WTC11 (cell line): ENCODE data around the gene SRRM2. TPM values are rescaled to one million over a fixed set of nuclear protein-coding genes. Genes with fewer than 3 reads are reported as not detected.

Experiments
- ATAC-seq: fragments of 200-7000 bp; cut with Tn5 transposase; 2 replicates; pipeline ENCODE4 v1.10.0; 2021; ENCODE audit warnings: mild to moderate bottlenecking, moderate library complexity
- CTCF ChIA-PET: fragments of 300-600 bp; sonication (Branson Sonifier 250); formaldehyde crosslinking; loops from one replicate; lab custom pipeline; 2021; ENCODE audit warnings: antibody characterized with exemption; lab: Charles Lee
- POLR2A ChIA-PET: fragments of 350-600 bp; sonication (Branson Sonifier 250); formaldehyde crosslinking; loops from one replicate; lab custom pipeline; 2021; ENCODE audit warnings: antibody characterized with exemption; lab: Charles Lee
- DNase-seq: peaks from one replicate; pipeline ENCODE4 v3.0.0; 2021; ENCODE audit warnings: low spot score
- H3K27ac Mint-ChIP-seq: 2 replicates; pipeline ENCODE4 v1.8.0; 2021; ENCODE audit warnings: mixed read lengths
- H3K27me3 Mint-ChIP-seq: 2 replicates; pipeline ENCODE4 v1.8.0; 2021; ENCODE audit warnings: low read depth, mild to moderate bottlenecking, moderate library complexity, mixed read lengths
- H3K36me3 Mint-ChIP-seq: 2 replicates; pipeline ENCODE4 v1.8.0; 2021; ENCODE audit warnings: mixed read lengths
- H3K4me1 Mint-ChIP-seq: 2 replicates; pipeline ENCODE4 v1.8.0; 2022; ENCODE audit warnings: mixed read lengths
- H3K4me3 Mint-ChIP-seq: 2 replicates; pipeline ENCODE4 v1.8.0; 2021; ENCODE audit warnings: mild to moderate bottlenecking, moderate library complexity, mixed read lengths
- H3K9me3 Mint-ChIP-seq: 2 replicates; pipeline ENCODE4 v1.8.0; 2021; ENCODE audit warnings: mixed read lengths
- ARID4B ChIP-seq: sonication (generic); formaldehyde crosslinking; IDR thresholded peaks from 2 replicates; pipeline ENCODE4 v1.8.0; 2023; ENCODE audit warnings: missing genetic modification reagents, mild to moderate bottlenecking, borderline replicate concordance
- ATF1 ChIP-seq: sonication (generic); formaldehyde crosslinking; IDR thresholded peaks from 2 replicates; pipeline ENCODE4 v1.8.1; 2023; ENCODE audit warnings: mild to moderate bottlenecking, moderate library complexity, missing genetic modification reagents
- CBFB ChIP-seq: sonication (generic); formaldehyde crosslinking; IDR thresholded peaks from 2 replicates; pipeline ENCODE4 v1.8.1; 2022; ENCODE audit warnings: mild to moderate bottlenecking, low read depth, missing genetic modification reagents
- GABPB1 ChIP-seq: sonication (generic); formaldehyde crosslinking; IDR thresholded peaks from 2 replicates; pipeline ENCODE4 v1.8.1; 2023; ENCODE audit warnings: mild to moderate bottlenecking, missing genetic modification reagents
- IRF2 ChIP-seq: sonication (generic); formaldehyde crosslinking; IDR thresholded peaks from 2 replicates; pipeline ENCODE4 v1.8.0; 2022; ENCODE audit warnings: low read depth, missing genetic modification reagents, borderline replicate concordance
- KAT7 ChIP-seq: sonication (generic); formaldehyde crosslinking; IDR thresholded peaks from 2 replicates; pipeline ENCODE4 v1.8.1; 2023; ENCODE audit warnings: missing genetic modification reagents, mild to moderate bottlenecking, borderline replicate concordance
- MAX ChIP-seq: sonication (generic); formaldehyde crosslinking; IDR thresholded peaks from 2 replicates; pipeline ENCODE4 v1.8.0; 2022; ENCODE audit warnings: mild to moderate bottlenecking, missing genetic modification reagents
- PRRX2 ChIP-seq: fragments of 250-450 bp; sonication (Bioruptor Pico); IDR thresholded peaks from 2 replicates; pipeline ENCODE4 v1.8.0; 2021; ENCODE audit warnings: mild to moderate bottlenecking
- TEAD1 ChIP-seq: sonication (generic); formaldehyde crosslinking; IDR thresholded peaks from 2 replicates; pipeline ENCODE4 v1.8.0; 2022; ENCODE audit warnings: mild to moderate bottlenecking, missing genetic modification reagents
- ZNF232 ChIP-seq: sonication (generic); formaldehyde crosslinking; IDR thresholded peaks from 2 replicates; pipeline ENCODE4 v1.8.0; 2022; ENCODE audit warnings: mild to moderate bottlenecking, missing genetic modification reagents
- ZSCAN18 ChIP-seq: fragments of 250-450 bp; sonication (Bioruptor Pico); IDR thresholded peaks from 2 replicates; pipeline ENCODE4 v2.1.2; 2022; ENCODE audit warnings: mild to moderate bottlenecking, moderate library complexity
- total RNA-seq: library from RNA; stranded (reverse); gene quantifications from 3 replicates; pipeline ENCODE4 v1.2.3, GENCODE V29; 2021
- TF ChIP-seq, protein P1 (sequence below): sonication (generic); formaldehyde crosslinking; IDR thresholded peaks from 2 replicates; pipeline ENCODE4 v1.8.1; 2023; ENCODE audit warnings: mild to moderate bottlenecking, missing genetic modification reagents, borderline replicate concordance
- TF ChIP-seq, protein P2 (sequence below): sonication (generic); formaldehyde crosslinking; IDR thresholded peaks from 2 replicates; pipeline ENCODE4 v1.8.1; 2022; ENCODE audit warnings: mild to moderate bottlenecking, moderate library complexity, missing genetic modification reagents
- TF ChIP-seq, protein P3 (sequence below): sonication (generic); formaldehyde crosslinking; IDR thresholded peaks from 2 replicates; pipeline ENCODE4 v1.8.0; 2022; ENCODE audit warnings: mild to moderate bottlenecking, missing genetic modification reagents
- TF ChIP-seq, protein P4 (sequence below): sonication (generic); formaldehyde crosslinking; IDR thresholded peaks from 2 replicates; pipeline ENCODE4 v1.8.0; 2023; ENCODE audit warnings: mild to moderate bottlenecking, missing genetic modification reagents

SRRM2 gene
- total RNA-seq, 1 experiment from 2014 or later, result 823 TPM

- no peak for TF ChIP-seq ZSCAN18
- TF ChIP-seq, protein P1, sequence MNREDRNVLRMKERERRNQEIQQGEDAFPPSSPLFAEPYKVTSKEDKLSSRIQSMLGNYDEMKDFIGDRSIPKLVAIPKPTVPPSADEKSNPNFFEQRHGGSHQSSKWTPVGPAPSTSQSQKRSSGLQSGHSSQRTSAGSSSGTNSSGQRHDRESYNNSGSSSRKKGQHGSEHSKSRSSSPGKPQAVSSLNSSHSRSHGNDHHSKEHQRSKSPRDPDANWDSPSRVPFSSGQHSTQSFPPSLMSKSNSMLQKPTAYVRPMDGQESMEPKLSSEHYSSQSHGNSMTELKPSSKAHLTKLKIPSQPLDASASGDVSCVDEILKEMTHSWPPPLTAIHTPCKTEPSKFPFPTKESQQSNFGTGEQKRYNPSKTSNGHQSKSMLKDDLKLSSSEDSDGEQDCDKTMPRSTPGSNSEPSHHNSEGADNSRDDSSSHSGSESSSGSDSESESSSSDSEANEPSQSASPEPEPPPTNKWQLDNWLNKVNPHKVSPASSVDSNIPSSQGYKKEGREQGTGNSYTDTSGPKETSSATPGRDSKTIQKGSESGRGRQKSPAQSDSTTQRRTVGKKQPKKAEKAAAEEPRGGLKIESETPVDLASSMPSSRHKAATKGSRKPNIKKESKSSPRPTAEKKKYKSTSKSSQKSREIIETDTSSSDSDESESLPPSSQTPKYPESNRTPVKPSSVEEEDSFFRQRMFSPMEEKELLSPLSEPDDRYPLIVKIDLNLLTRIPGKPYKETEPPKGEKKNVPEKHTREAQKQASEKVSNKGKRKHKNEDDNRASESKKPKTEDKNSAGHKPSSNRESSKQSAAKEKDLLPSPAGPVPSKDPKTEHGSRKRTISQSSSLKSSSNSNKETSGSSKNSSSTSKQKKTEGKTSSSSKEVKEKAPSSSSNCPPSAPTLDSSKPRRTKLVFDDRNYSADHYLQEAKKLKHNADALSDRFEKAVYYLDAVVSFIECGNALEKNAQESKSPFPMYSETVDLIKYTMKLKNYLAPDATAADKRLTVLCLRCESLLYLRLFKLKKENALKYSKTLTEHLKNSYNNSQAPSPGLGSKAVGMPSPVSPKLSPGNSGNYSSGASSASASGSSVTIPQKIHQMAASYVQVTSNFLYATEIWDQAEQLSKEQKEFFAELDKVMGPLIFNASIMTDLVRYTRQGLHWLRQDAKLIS (CRISPR knock-in tag), result no peak
These were observed 32.1 kb downstream of the SRRM2 start (continued) for GRCh38 chr16:2784358-2785100.

GRCh38 chr16:2785101-2785991, 32.9 kb downstream of the SRRM2 start:
- ATAC-seq (peak; percentile 26), DNase-seq (peak; percentile 36)
- peak overlapping the region; percentile 69 for H3K4me3 Mint-ChIP-seq
- H3K36me3 Mint-ChIP-seq, result no peaks in the 10 kb centered on the region
- POLR2A ChIA-PET, result no interaction called here
- TF ChIP-seq KAT7 (CRISPR knock-in tag) (no peak), PRRX2 (no peak), MAX (peak; percentile 76; the same call in 1 of the 2 replicates), CBFB (CRISPR knock-in tag) (no peak), ARID4B (CRISPR knock-in tag) (0 out of 2 replicates have a peak, but pooled peaks have one; percentile 63), IRF2 (CRISPR knock-in tag) (no peak), TEAD1 (no peak), GABPB1 (CRISPR knock-in tag) (no peak), ATF1 (CRISPR knock-in tag) (no peak), ZNF232 (CRISPR knock-in tag) (no peak)
- TF ChIP-seq, protein P2, sequence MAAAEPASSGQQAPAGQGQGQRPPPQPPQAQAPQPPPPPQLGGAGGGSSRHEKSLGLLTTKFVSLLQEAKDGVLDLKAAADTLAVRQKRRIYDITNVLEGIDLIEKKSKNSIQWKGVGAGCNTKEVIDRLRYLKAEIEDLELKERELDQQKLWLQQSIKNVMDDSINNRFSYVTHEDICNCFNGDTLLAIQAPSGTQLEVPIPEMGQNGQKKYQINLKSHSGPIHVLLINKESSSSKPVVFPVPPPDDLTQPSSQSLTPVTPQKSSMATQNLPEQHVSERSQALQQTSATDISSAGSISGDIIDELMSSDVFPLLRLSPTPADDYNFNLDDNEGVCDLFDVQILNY (CRISPR knock-in tag), result 0 out of 2 replicates have a peak, but pooled peaks have one; percentile 6
- TF ChIP-seq, protein P3, sequence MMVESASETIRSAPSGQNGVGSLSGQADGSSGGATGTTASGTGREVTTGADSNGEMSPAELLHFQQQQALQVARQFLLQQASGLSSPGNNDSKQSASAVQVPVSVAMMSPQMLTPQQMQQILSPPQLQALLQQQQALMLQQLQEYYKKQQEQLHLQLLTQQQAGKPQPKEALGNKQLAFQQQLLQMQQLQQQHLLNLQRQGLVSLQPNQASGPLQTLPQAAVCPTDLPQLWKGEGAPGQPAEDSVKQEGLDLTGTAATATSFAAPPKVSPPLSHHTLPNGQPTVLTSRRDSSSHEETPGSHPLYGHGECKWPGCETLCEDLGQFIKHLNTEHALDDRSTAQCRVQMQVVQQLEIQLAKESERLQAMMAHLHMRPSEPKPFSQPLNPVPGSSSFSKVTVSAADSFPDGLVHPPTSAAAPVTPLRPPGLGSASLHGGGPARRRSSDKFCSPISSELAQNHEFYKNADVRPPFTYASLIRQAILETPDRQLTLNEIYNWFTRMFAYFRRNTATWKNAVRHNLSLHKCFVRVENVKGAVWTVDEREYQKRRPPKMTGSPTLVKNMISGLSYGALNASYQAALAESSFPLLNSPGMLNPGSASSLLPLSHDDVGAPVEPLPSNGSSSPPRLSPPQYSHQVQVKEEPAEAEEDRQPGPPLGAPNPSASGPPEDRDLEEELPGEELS (CRISPR knock-in tag), result peak; percentile 43; the same call in 1 of the 2 replicates
- TF ChIP-seq, protein P4, sequence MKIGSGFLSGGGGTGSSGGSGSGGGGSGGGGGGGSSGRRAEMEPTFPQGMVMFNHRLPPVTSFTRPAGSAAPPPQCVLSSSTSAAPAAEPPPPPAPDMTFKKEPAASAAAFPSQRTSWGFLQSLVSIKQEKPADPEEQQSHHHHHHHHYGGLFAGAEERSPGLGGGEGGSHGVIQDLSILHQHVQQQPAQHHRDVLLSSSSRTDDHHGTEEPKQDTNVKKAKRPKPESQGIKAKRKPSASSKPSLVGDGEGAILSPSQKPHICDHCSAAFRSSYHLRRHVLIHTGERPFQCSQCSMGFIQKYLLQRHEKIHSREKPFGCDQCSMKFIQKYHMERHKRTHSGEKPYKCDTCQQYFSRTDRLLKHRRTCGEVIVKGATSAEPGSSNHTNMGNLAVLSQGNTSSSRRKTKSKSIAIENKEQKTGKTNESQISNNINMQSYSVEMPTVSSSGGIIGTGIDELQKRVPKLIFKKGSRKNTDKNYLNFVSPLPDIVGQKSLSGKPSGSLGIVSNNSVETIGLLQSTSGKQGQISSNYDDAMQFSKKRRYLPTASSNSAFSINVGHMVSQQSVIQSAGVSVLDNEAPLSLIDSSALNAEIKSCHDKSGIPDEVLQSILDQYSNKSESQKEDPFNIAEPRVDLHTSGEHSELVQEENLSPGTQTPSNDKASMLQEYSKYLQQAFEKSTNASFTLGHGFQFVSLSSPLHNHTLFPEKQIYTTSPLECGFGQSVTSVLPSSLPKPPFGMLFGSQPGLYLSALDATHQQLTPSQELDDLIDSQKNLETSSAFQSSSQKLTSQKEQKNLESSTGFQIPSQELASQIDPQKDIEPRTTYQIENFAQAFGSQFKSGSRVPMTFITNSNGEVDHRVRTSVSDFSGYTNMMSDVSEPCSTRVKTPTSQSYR (CRISPR knock-in tag), result 0 out of 2 replicates have a peak, but pooled peaks have one; percentile 36
- peaks cover 35% of the 10 kb centered on the region for H3K27me3 Mint-ChIP-seq
- CTCF ChIA-PET, result interaction anchor here (0.8 to 2.7 kb wide), 5 partner anchors 13 to 142 kb away, joined by 3 to 18 read pairs (median 3); partner anchors contain the start of genes PRSS21 and PRSS41
- H3K4me1 Mint-ChIP-seq, result peaks cover 5% of the 10 kb centered on the region
- no peak overlapping the region for H3K27ac Mint-ChIP-seq
- H3K9me3 Mint-ChIP-seq, result no peaks in the 10 kb centered on the region
